ES-I3 (cell line): Measurements from ENCODE around the gene PLEKHA3.

Experiments
- H3K36me3 ChIP-seq: 2 replicates; pipeline ENCODE4 v1.6.1; 2013; ENCODE audit warnings: mild to moderate bottlenecking, low read length, control low read depth, moderate library complexity; ENCODE audit not compliant: insufficient read depth
- H3K4me1 ChIP-seq: 2 replicates; pipeline ENCODE4 v1.6.1; 2013; ENCODE audit warnings: mild to moderate bottlenecking, control low read depth, low read length; ENCODE audit not compliant: insufficient read depth
- H3K9ac ChIP-seq: 2 replicates; pipeline ENCODE4 v1.6.1; 2013; ENCODE audit warnings: low read depth, mild to moderate bottlenecking, low read length, moderate library complexity
- H3K9me3 ChIP-seq: 2 replicates; pipeline ENCODE4 v1.6.1; 2013; ENCODE audit warnings: mild to moderate bottlenecking, low read length, moderate library complexity; ENCODE audit not compliant: control insufficient read depth, insufficient read depth

Gene PLEKHA3

DNA sequence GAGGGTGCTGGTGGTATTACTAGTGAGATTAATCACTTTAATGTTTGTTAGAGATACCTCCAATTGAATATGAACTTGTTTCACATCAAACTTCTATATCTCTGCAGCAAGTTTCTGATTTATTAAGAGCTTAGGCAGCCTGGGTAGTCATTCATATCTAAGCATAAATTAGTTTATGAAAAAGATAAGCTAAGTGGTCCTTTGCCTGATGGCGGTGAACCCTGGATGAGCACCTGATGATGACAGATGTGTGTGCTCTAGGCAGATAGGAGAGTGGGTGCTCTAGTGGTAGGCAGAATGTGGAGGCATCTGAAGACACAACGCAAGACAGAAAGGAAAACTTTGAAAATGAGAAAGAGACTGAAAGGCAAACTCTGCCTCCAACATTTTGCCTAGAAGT lies 6.9 kb upstream of the PLEKHA3 start:
- Histone ChIP-seq H3K36me3 (no peaks in the 10 kb centered on the region), H3K4me1 (no peaks in the 10 kb centered on the region), H3K9me3 (no peaks in the 10 kb centered on the region), H3K9ac (no peak overlapping the region)

DNA sequence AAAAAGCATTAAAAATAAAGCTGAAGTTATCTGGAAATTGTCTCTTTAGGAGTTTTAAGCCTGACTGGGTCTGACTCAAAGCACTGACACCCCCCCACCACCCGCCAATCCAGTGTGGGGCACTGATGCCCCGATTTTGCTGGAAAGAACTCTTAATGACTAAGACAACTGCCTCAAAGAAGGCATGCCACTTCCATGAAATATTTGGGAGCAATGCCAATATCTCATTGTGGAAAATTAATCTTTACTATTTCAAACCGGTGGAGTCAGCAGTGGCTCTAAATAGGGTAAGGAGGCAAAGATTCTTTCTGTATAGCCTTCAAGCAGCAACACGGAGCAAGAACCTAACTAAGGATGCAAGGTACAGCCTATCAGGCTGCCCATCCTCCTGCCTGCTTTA lies 6.3 kb upstream of the PLEKHA3 start:
- Histone ChIP-seq H3K36me3 (no peaks in the 10 kb centered on the region), H3K9ac (no peak overlapping the region), H3K9me3 (no peaks in the 10 kb centered on the region), H3K4me1 (no peaks in the 10 kb centered on the region)

DNA sequence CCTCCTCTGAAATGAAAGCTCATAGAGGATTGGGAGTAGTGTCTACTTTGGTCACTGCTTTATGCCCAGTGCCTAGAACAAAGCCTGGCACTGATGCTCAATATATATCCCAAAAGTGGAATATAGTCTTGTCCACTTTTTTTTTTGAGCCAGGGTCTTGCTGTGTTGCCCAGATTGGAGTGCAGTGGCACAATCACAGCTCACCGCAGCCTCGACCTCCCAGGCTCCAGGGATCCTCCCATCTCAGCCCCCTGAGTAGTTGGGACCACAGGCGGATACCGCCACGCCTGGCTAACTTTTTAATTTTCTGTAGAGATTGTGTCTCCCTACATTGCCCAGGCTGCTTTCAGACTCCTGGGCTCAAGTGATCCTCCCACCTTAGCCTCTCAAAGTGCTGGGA lies 5.7 kb upstream of the PLEKHA3 start:
- Histone ChIP-seq H3K9me3 (no peaks in the 10 kb centered on the region), H3K36me3 (no peaks in the 10 kb centered on the region), H3K9ac (no peak overlapping the region), H3K4me1 (no peaks in the 10 kb centered on the region)

DNA sequence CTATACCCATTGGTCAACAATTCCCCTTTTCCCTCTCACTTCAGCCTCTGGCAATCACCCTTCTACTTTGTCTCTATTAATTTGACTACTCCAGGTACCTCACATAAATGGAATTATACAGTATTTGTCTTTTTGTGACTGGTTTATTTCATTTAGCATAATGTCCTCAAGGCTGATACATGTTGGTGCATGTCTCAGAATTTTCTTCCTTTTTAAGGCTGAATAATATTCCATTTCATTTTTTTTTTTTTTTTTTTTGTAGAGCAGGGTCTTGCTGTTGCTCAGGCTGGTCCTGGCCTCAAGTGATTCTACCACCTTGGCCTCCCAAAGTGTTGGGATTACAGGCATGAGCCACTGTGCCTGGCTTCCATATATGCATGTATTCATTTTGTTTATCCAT lies 3.8 kb upstream of the PLEKHA3 start:
- H3K4me1 ChIP-seq: 0 out of 2 replicates have a peak, but pooled peaks cover under 1% of the 10 kb centered on the region
- H3K9ac ChIP-seq: no peak overlapping the region
- H3K9me3 ChIP-seq: no peaks in the 10 kb centered on the region
- no peaks in the 10 kb centered on the region for H3K36me3 ChIP-seq

DNA sequence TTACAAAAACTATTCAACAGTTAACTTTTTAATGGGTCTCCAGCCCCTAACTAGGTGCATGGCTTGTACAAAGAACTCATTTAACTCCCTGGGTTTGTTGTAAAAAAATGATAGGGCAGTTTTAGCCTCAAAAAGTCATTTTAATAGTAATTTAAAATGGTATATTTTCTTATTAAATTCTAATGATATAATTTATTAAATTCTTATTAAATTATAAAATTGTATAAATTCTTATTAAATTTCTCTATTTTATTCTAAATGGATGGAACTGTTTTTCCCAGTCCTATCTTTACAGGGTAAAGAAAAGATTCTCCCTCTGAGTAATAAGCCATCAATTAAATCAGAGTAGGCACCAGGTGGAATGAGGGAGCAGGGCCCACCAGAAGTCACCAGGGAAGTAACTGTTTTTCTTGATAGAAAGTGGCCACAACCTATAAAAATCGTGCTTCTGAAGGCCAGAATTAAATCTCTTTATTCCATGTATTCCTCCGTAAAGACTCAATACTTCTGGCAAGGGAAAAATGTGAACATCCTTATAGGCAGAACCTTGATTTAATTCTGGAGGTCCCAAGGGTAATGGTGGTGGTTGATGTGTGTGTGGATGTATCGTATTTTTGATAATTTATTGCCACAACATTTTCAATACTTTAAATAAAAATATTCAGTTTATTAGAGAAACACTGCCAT lies 2.7 kb upstream of the PLEKHA3 start:
- Histone ChIP-seq H3K9me3 (no peaks in the 10 kb centered on the region), H3K36me3 (no peaks in the 10 kb centered on the region), H3K4me1 (peaks cover 11% of the 10 kb centered on the region), H3K9ac (peak overlapping the region; percentile 96; the same call in 1 of the 2 replicates)

DNA sequence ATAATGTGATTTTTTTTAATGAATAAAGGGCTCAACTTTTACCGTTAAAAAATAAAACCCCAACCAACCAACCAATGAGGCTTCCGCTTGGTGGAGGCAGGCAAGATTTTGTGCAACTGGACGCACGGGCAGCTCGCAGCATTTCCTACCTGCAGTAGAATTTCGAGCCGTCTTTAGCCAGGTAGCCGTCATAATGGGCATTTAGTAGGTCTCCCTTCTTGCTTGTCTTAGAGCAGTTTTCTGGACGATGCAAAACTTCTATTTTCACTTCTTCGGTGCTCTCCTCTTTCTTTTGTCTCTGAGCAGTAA lies 2.2 kb upstream of the PLEKHA3 start:
- peak overlapping the region; percentile 96 for H3K9ac ChIP-seq
- H3K9me3 ChIP-seq: no peaks in the 10 kb centered on the region
- peaks cover 13% of the 10 kb centered on the region for H3K4me1 ChIP-seq
- H3K36me3 ChIP-seq: no peaks in the 10 kb centered on the region

DNA sequence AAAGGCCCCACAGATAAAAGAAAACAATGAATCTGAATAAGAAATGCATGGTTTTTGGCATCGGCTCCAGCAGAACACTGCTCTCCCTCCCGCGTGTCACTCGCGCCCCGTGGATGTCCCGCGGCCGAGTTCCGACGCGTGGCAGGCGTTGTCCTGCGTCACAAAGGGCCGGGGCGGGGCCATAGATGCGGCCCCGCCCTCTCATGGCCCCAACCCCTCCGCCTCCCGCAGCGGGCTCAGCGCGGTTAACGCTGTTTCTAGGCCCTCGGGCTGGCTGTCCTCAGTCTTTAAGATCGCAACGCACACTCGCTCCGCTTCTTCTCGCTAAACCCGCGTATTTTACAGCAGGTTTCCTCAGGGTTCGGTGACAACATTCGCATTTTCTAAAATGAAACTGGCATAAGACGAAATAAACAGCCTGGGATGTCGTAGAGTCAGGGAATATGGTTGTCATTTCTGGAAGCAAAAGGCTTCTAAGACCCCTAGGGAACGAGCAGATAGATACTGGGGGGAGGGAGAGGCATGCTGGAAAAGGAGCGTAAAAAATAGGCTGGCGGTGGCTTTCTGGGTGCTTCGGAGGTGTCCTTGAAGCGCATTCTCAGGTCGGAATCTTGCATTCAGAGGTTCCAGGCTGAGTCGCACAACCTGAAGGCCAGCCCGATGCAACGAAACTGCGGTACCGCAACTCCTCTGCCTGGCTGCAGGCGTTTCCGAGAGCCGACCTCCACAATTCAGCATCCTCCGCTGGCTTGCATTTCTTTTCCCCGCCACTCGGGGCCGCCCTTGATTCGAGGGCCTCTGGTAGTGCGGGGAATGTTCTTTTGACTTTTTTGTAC lies 1.6 kb upstream of the PLEKHA3 start, which contains the start of gene FKBP7:
Gene FKBP7, minus strand, starts transcription at position 162 of the 836 bp plus-strand sequence. Its CDS starts 101 bp downstream, at position 61.
- Histone ChIP-seq H3K9me3 (no peaks in the 10 kb centered on the region), H3K9ac (peak within 1 kb of the TSS; percentile 96), H3K36me3 (no peaks in the 10 kb centered on the region), H3K4me1 (peaks cover 13% of the 10 kb centered on the region)

DNA sequence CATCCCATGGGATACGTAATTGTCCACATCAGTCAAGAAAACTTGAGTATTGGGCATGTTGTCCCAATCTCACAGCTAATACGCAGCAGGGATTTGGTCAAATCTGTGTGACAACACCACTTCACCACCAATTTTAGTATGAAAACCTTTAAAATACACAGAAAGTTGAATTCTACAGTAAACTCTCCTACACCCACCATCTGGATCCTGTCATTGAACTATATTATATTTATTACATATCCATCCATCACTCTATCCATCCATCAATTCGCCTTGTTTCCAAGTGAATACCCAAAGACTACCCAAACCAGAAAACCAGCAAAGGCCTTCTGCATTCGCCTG lies 1.0 kb upstream of the PLEKHA3 start:
- H3K36me3 ChIP-seq: no peaks in the 10 kb centered on the region
- H3K9me3 ChIP-seq: no peaks in the 10 kb centered on the region
- H3K9ac ChIP-seq: peak overlapping the region; percentile 96; the same call in 1 of the 2 replicates
- H3K4me1 ChIP-seq: peaks cover 13% of the 10 kb centered on the region

DNA sequence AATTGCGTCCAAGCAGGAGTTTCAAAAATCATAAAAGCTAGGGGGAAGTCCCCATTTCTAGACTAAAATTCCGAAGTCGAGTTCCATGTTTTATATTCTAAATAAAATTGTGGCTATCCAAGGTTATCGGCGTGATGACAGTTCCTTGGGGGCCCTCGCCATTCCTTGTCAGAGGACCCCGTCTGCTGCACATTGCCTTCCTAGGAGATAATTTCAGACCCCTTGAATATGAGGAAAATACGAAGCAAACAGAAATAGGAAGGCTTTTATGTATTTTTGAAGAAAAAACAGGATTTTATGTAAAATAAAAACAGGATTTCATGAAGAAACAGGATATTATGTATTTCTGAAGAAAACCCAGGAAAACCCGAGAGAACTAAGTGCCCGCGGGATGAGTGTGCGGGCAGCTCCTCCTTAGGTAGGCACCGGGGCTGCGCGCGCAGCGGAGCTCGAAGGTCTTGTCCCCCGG lies 465 bp upstream of the PLEKHA3 start:
- peaks cover 13% of the 10 kb centered on the region for H3K4me1 ChIP-seq
- no peaks in the 10 kb centered on the region for H3K9me3 ChIP-seq
- peak overlapping the region; percentile 96; the same call in 1 of the 2 replicates for H3K9ac ChIP-seq
- no peaks in the 10 kb centered on the region for H3K36me3 ChIP-seq

DNA sequence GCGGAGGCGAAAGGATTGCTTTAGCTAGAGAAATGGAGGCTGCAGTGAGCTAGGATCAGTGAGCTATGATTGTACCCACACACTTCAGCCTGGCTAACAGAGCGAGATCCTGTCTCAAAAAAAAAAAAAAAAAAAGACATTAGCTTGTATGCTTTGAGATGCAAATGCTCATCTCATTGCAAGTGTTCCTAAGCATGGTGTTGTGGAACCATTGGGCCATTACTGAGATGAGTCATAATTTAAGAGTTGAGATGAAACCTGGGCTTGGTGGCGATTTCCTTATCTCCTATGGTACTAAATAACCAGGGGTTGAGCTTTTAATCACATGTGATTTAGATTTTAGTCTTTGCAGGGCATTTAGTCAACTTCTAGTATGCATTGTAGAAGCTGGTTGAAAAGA lies 2.2 kb downstream of the PLEKHA3 start:
- H3K36me3 ChIP-seq: no peaks in the 10 kb centered on the region
- peak overlapping the region; percentile 28; the same call in 1 of the 2 replicates for H3K9ac ChIP-seq
- H3K4me1 ChIP-seq: peaks cover 13% of the 10 kb centered on the region
- no peaks in the 10 kb centered on the region for H3K9me3 ChIP-seq

DNA sequence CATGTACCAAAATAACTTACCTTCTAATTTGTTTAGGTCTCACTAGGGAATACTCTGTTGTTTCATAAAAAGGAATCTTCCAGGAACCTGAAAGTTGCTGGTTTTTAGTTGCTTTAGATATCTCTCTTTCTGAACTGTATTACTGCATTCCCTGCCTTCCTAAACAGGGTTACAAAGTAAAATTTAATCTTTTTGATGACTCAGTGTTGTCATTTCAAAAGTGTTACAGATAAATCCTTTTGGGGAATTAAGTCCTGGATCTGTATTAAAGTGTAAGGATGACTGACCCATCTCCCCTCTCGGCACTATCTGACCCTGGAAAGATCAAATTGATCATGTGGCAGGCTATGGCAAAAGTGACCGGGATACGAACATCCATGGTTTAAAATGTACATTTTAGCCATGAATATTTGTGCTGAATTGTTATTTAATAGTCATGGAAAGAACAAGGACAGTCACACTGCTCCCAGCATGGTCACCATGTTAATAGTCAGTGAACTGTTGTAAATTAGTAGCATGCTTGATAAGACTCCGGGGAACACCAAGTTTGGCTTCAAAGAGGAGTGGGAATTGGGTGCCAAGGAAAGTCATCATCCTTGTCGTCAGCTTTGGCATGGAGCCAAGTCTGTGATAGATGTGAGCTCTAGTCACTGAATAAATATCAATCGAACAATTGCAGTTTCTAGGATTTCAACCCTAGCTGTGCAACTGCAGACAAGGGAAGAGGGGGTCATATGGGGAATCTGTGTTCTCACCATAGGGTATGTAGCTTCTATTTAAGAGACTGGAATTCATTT lies 4.2 kb downstream of the PLEKHA3 start:
- H3K9ac ChIP-seq: no peak overlapping the region
- H3K9me3 ChIP-seq: no peaks in the 10 kb centered on the region
- H3K4me1 ChIP-seq: peaks cover 13% of the 10 kb centered on the region
- no peaks in the 10 kb centered on the region for H3K36me3 ChIP-seq

DNA sequence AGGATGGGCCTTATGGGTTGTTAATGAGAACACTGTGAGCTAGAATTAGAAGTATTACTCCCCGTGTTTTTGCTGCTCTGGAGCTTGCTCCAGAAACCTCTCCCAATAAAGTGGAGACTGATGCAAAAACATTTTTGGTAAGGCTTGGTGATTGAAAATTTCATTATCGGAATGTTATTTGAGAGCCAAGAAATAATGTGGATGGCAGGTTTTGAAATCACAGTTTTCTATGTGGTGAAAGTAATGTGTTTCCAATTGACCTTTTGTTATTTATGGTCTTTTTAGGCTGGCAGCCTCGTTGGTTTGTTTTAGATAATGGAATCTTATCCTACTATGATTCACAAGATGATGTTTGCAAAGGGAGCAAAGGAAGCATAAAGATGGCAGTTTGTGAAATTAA lies 5.1 kb downstream of the PLEKHA3 start:
- Histone ChIP-seq H3K4me1 (peaks cover 13% of the 10 kb centered on the region), H3K9me3 (no peaks in the 10 kb centered on the region), H3K9ac (no peak overlapping the region), H3K36me3 (no peaks in the 10 kb centered on the region)

DNA sequence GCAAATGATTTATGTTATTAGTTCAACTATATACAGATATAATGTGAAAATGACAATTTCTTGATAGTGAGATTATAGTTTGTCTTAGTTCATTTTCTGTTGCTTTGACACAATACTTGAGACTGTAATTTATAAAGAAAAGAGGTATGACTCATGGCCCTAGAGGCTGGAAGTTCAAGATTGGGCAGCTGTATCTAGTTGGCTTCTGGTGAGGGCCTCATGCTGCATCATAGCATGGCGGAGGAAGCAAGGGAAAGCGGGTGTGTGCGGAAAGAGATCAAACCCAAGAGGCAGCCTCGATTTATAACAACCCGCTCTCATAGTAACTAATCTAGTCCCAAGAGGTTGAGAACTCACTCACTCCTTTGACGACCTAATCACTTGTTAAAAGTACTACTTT lies 11.4 kb downstream of the PLEKHA3 start:
- H3K36me3 ChIP-seq: no peaks in the 10 kb centered on the region

DNA sequence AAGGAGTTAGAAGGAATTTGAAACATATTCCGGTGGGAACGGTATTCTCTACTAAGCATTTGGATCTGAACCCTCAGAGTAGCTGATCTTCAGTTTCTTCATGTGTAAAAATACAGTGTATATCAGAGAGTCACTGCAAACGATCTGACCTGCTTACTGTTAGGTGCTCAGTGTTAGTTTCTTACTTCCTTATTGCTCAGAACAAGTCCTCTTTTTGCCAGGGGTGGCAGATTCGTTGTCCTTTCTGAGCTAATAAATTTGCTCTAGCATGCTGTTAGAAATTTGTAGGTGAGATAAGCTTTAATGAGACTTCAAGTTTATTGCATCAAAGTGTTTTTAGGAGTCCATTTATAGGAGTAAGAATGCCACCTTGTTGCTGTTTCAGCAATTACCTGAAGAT lies 15.8 kb downstream of the PLEKHA3 start:
- 0 out of 2 replicates have a peak, but pooled peaks cover 3% of the 10 kb centered on the region for H3K4me1 ChIP-seq
- H3K9me3 ChIP-seq: no peaks in the 10 kb centered on the region
- peaks cover 4% of the 10 kb centered on the region; the same call in 1 of the 2 replicates for H3K36me3 ChIP-seq
- H3K9ac ChIP-seq: no peak overlapping the region

More for the DNA sequence above, 11.4 kb downstream of the PLEKHA3 start:
- Histone ChIP-seq H3K9ac (no peak overlapping the region), H3K9me3 (no peaks in the 10 kb centered on the region), H3K4me1 (no peaks in the 10 kb centered on the region)
